ENCODE data around the gene AADACL2. TPM values are rescaled to one million over a fixed set of nuclear protein-coding genes. Genes with fewer than 3 reads are reported as not detected.
"Not testable (repeated sequence)": the region's sequence is repeated elsewhere in the genome, so short reads cannot be mapped to it uniquely, and the experiment has no call there.

AADACL2 gene
- total and polyA plus RNA-seq, 2 experiments from 2014 or later, result 0.10 TPM; not detected in 1

- WGBS (ENCODE audit: low lambda C conversion rate, missing lambda C conversion rate), result 76% methylated on average over 1 of the region's 1 CpG
- H3K4me3 ChIP-seq, result no peak overlapping the region
- H2AFZ ChIP-seq, result no peak overlapping the region
- DNase-seq (ENCODE audit: low spot score), result no peak
- no peaks in the 10 kb centered on the region for H4K20me1 ChIP-seq (ENCODE audit: insufficient read depth, poor library complexity, severe bottlenecking)
- H3K36me3 ChIP-seq (replicated peaks; ENCODE audit: insufficient read depth, low read depth), result no peaks in the 10 kb centered on the region
- H3K9me3 ChIP-seq (ENCODE audit: low read depth), result no peaks in the 10 kb centered on the region
- no peaks in the 10 kb centered on the region for H3K79me2 ChIP-seq
- H3K4me1 ChIP-seq (ENCODE audit: insufficient read depth), result no peaks in the 10 kb centered on the region
- no peaks in the 10 kb centered on the region for H3K27me3 ChIP-seq
- H3K4me2 ChIP-seq, result no peak overlapping the region
- H3K9me2 ChIP-seq (replicated peaks; ENCODE audit: insufficient read depth), result no peaks in the 10 kb centered on the region
- H3K27ac ChIP-seq, result no peak overlapping the region
- TF ChIP-seq EZH2phosphoT487 (IDR thresholded peaks at IDR 0.05; ENCODE audit: low read depth, severe bottlenecking, unreplicated experiment), result no peak
- TF ChIP-seq, protein P1, sequence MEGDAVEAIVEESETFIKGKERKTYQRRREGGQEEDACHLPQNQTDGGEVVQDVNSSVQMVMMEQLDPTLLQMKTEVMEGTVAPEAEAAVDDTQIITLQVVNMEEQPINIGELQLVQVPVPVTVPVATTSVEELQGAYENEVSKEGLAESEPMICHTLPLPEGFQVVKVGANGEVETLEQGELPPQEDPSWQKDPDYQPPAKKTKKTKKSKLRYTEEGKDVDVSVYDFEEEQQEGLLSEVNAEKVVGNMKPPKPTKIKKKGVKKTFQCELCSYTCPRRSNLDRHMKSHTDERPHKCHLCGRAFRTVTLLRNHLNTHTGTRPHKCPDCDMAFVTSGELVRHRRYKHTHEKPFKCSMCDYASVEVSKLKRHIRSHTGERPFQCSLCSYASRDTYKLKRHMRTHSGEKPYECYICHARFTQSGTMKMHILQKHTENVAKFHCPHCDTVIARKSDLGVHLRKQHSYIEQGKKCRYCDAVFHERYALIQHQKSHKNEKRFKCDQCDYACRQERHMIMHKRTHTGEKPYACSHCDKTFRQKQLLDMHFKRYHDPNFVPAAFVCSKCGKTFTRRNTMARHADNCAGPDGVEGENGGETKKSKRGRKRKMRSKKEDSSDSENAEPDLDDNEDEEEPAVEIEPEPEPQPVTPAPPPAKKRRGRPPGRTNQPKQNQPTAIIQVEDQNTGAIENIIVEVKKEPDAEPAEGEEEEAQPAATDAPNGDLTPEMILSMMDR (IDR thresholded peaks at IDR 0.05; ENCODE audit: poor library complexity), result no peak
- TF ChIP-seq EZH2 (IDR thresholded peaks at IDR 0.05; ENCODE audit: borderline replicate concordance), result no peak
Measured at GRCh38 chr3:151751161-151751560, 17.4 kb downstream of the AADACL2 start.

GRCh38 chr3:151753846-151754245 is 20.1 kb downstream of the AADACL2 start:
- no peak overlapping the region for H3K27ac ChIP-seq
- no peaks in the 10 kb centered on the region for H3K79me2 ChIP-seq
- no peak overlapping the region for H3K4me2 ChIP-seq
- no peak overlapping the region for H2AFZ ChIP-seq
- H3K4me1 ChIP-seq (ENCODE audit: insufficient read depth), result no peaks in the 10 kb centered on the region
- no peak for DNase-seq (ENCODE audit: low spot score)
- no peaks in the 10 kb centered on the region for H3K9me2 ChIP-seq (replicated peaks; ENCODE audit: insufficient read depth)
- no peaks in the 10 kb centered on the region for H3K27me3 ChIP-seq
- no peak overlapping the region for H3K4me3 ChIP-seq
- no peaks in the 10 kb centered on the region for H3K36me3 ChIP-seq (replicated peaks; ENCODE audit: insufficient read depth, low read depth)
- no peaks in the 10 kb centered on the region for H4K20me1 ChIP-seq (ENCODE audit: insufficient read depth, poor library complexity, severe bottlenecking)
- no peaks in the 10 kb centered on the region for H3K9me3 ChIP-seq (ENCODE audit: low read depth)
- TF ChIP-seq, protein P1 (IDR thresholded peaks at IDR 0.05; ENCODE audit: poor library complexity), result no peak
- no peak for TF ChIP-seq EZH2phosphoT487 (IDR thresholded peaks at IDR 0.05; ENCODE audit: low read depth, severe bottlenecking, unreplicated experiment)
- no peak for TF ChIP-seq EZH2 (IDR thresholded peaks at IDR 0.05; ENCODE audit: borderline replicate concordance)
- 94% methylated on average over 4 of the region's 4 CpGs for WGBS (ENCODE audit: low lambda C conversion rate, missing lambda C conversion rate)

DNA sequence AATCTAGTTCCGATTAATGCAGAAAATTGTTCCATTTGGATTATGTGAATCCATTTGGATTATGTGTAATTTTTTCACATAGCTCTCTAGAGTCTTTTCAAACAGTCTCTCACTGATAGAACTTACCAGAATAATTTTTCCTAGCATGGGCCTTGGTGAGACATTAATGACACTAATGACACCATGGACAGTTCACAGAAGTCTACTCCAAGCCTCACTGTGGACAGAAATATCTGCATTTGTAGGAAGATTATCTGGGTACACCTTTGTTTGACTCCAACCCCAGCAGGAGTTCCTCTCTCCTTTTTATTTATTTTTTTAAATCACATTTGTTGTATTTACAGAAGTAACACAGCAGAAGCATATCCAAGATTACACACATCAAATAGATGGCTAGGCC is 27.9 kb downstream of the AADACL2 start:
- WGBS (ENCODE audit: low lambda C conversion rate, missing lambda C conversion rate), result 100% methylated on average over 1 of the region's 1 CpG

DNA sequence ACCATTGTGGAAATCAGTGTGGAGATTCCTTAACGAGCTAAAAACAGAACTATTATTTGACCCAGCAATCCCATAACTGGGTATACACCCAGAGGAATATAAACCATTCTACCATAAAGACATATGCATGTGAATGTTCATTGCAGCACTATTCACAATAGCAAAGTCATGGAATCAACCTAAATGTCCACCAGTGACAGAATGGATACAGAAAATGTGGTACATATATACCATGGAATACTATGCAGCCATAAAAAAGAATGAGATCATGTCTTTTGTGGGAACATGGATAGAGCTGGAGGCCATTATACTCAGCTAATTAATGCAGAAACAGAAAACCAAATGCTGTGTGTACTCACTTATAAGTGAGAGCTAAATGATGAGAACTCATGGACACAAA is 31.0 kb downstream of the AADACL2 start:
- H4K20me1 ChIP-seq (ENCODE audit: insufficient read depth, poor library complexity, severe bottlenecking); DNase-seq (ENCODE audit: low spot score); H2AFZ ChIP-seq; H3K4me1 ChIP-seq (ENCODE audit: insufficient read depth); H3K9me2 ChIP-seq (replicated peaks; ENCODE audit: insufficient read depth); H3K4me3 ChIP-seq; H3K27ac ChIP-seq; H3K79me2 ChIP-seq; H3K4me2 ChIP-seq; H3K36me3 ChIP-seq (replicated peaks; ENCODE audit: insufficient read depth, low read depth); H3K27me3 ChIP-seq; H3K9me3 ChIP-seq (ENCODE audit: low read depth): not testable (repeated sequence)
- WGBS (ENCODE audit: low lambda C conversion rate, missing lambda C conversion rate), result 90% methylated on average over 1 of the region's 1 CpG

More for the DNA sequence above, 27.9 kb downstream of the AADACL2 start:
- H3K9me3 ChIP-seq (ENCODE audit: low read depth), result no peaks in the 10 kb centered on the region
- TF ChIP-seq EZH2 (IDR thresholded peaks at IDR 0.05; ENCODE audit: borderline replicate concordance), result no peak
- TF ChIP-seq EZH2phosphoT487 (IDR thresholded peaks at IDR 0.05; ENCODE audit: low read depth, severe bottlenecking, unreplicated experiment), result no peak
- TF ChIP-seq, protein P1 (IDR thresholded peaks at IDR 0.05; ENCODE audit: poor library complexity), result no peak
- H3K36me3 ChIP-seq (replicated peaks; ENCODE audit: insufficient read depth, low read depth), result no peaks in the 10 kb centered on the region
- H2AFZ ChIP-seq, result no peak overlapping the region
- no peaks in the 10 kb centered on the region for H3K4me1 ChIP-seq (ENCODE audit: insufficient read depth)
- no peaks in the 10 kb centered on the region for H3K27me3 ChIP-seq
- no peak overlapping the region for H3K4me2 ChIP-seq
- no peaks in the 10 kb centered on the region for H4K20me1 ChIP-seq (ENCODE audit: insufficient read depth, poor library complexity, severe bottlenecking)
- H3K9me2 ChIP-seq (replicated peaks; ENCODE audit: insufficient read depth), result no peaks in the 10 kb centered on the region
- no peak overlapping the region for H3K4me3 ChIP-seq
- no peak overlapping the region for H3K27ac ChIP-seq
- no peaks in the 10 kb centered on the region for H3K79me2 ChIP-seq
- no peak for DNase-seq (ENCODE audit: low spot score)

Measured in hepatocyte (in vitro differentiated cells).